Colon (tissue), 2 donors: ENCODE measurements around the gene CELF2.

Experiments used
- FAIRE-seq: peaks from 2 replicates; lab custom pipeline; 2012; peaks lifted over from hg19 to GRCh38; lab: Jason Lieb, UNC
- donor health status: control.
- donor health status: control.

Gene CELF2

DNA sequence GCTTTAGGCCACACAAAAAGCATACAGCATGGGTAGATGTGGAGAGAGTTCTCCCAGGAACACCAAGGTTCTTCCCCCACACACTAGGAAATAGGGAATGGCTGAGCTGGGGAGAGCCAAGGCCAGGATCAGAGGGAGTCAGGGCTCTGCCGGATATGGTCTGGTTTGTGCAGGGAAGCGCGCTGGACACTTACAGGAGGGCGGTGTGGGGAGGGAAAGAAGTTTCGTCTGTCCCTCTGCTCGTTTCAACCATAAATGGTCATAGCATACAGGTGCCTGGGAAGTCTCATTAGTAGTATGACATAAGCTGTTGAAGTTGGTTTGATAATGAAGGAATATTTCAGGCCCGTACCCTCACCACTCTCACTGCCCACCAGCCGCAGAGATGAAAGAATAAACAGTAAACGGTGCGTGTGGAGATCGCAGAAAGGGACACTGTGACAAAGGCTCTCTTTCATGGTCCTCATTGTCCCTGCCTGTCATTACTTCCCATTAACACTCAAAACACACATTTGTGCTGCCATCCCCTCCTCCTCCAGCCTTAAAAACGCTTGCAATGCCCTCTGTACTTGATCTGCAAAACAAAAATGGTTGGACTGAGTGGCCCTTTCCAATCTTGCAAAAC is 207.2 kb downstream of the CELF2 start:
- no peak for FAIRE-seq

- FAIRE-seq: no peak
Measured at GRCh38 chr10:11225935-11226334, 208.3 kb downstream of the CELF2 start.

GRCh38 chr10:11227103-11227502 is 209.4 kb downstream of the CELF2 start:
- FAIRE-seq: no peak

- no peak for FAIRE-seq
Measured at GRCh38 chr10:11229893-11230292, 212.2 kb downstream of the CELF2 start.

DNA sequence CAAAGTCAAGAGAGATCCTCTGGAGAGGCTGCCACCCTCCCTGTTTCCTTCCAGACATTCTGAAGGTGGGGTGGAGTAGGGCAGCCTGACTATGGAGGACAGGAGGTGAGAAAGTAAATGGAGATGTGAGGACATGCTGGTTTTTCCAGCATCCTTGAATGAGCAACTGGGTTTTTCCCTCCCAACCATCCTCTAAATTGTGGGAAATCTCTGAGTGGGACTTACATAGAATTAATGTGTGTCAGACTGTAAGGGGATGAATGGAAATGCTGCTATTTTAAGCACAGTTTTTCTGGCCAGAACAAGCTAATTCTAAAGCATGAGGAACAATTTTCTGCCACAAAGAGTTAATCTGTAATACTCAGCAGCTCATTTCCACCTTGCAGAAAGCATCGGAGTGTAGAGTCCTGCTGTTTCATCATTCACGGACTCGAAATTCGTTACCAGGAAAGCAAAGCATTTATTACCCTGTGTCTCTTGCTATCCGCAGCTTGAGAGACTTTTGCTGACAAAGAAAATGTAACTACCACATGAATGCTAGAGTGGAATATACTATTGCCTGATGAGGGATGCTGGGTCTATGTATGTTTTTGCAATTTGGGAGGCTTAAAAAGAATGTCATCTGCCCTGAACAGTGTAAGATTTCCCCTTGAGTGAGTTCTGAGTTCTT is 213.0 kb downstream of the CELF2 start:
- FAIRE-seq: no peak

DNA sequence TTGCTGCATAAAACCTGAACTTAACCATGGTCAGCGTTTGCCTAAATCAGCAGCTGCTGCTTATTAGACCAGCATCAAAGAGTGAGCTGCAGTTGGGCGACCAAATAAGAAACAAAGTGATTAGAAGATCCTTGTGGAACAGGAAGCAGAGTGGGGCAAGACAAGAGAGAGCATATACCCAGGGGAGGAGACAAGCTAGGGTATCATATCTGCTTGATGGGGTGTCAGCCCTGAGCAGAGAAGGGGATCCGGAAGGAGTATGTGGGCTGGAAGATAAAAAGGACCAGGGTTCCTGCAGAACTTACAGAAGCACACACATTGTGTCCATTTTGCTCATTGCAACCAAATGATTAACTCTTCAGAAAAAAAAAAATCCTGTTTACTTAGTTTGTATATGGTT is 213.6 kb downstream of the CELF2 start:
- FAIRE-seq: no peak

- FAIRE-seq: no peak
Measured at GRCh38 chr10:11232222-11232961, 214.7 kb downstream of the CELF2 start.

- FAIRE-seq: no peak
Measured at GRCh38 chr10:11234857-11235531, 217.3 kb downstream of the CELF2 start.

DNA sequence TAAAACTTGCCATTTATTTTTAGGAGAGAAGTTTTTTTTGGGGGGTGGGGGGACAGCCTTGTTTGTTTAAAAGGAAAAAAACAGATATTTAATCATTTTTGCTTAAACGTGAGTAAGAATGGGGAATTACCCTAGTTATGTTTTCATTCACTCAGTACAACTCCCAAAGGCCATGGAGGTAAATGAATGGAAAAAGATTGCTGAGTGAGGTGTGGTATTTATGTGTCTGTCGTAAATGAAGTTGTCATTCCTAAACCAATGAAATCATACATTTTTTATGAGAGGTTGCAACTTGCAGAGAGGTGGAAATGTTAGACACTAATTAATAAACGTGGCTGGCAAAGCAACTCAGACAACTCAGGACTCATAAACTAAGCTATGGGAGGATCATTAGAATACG is 218.1 kb downstream of the CELF2 start:
- FAIRE-seq: no peak

DNA sequence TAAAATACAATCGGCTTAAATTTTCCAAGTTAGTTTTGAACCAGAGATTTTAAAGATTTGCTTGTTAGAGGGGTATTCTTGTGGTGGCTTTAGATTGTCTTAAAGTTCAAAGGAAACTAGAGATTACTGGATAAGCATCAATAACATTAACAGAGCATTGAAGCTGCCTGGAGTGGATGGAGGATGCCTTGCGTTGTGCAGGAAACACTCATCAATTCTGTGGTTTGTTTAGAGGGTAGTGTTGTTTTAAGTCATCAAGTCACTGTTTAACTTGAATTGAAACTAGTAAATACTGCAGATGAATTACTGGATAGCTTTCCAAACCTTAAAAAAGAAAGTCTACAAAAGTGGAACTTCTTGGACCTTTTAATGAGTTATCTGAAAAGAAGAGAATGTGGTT is 218.6 kb downstream of the CELF2 start:
- no peak for FAIRE-seq

- no peak for FAIRE-seq
Measured at GRCh38 chr10:11237571-11237970, 219.9 kb downstream of the CELF2 start.

DNA sequence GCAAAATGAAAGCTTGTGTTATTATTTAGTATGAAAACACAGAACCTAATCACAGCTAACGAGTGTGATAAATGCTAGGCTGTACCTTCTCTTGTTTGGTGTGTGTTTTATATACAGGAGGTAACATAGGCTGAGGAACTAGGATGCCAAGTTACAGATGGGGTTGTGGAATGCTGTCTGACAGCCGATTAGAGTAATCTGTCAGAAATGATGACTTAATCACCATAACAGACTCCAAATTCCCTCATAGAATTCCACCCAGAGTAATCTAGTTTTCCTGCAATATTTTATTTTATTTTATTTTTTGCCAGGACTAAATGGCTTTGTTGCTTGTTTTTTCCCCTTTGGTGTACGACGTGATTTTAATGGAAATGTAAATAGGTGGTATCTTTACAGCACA is 221.2 kb downstream of the CELF2 start:
- FAIRE-seq: no peak

DNA sequence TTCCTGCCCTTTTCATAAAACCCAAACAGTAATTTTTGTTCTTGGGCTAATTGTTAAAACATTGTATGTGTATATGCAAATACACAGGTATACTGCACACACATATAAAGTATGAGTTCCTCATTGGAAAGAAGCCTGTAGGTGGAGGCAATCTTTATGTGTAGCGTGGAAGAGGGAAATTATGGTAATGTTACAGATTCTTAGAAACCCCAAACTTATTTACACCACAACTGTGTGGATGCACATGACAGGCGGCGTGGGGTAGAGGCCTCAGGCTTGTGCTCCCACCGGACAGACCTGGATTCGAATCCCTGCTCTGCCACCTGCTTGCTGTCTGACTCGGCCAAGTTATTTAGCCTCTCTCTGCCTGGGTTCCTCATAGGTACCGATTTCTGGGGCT is 223.0 kb downstream of the CELF2 start:
- no peak for FAIRE-seq

DNA sequence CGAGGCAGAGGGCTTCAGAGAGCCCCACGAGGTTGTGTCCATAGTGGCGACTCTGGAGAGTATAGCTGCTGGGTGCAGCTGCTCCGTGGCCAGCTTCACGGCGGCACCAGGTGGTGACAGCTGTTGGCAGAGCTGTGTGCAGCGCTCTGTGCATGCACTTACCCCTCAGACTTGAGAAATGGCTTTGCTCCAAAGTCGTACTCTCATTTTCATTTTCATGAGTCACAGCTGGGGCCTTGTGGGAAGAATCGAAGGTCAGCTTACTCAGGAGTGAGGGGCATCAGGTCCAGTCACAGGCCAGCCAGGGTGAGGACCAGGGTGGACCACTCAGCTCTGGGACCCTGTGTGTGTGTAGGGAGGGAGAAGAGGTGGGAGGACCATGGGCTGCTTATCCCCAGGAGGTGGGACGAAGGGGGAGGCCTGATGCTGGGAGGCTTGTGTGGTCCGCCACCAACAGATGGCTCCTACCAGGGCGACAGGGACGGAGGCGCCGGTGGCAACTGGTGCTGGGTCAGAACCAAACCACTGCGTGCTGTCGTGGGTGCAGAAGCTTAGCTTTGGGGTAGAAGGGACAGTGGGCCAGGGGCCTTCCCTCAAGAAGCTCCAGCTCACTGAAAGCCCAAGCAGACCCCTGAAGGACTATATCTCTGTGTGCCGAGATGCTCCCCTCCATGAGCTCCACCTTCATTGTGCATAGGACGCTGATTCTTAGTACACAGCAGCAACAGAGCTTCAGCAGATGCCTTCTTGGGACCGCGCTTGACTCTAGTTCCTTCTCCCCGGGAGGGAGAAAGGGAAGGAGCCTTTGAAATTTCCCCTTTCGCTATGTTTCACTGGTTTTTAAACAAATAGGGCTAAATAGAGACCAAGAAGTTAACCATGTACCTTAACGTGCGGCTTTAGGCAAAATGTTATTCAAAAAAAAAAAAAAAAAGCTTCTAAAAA is 225.0 kb downstream of the CELF2 start:
- FAIRE-seq: no peak

GRCh38 chr10:11243425-11244222 is 226.0 kb downstream of the CELF2 start:
- no peak for FAIRE-seq

GRCh38 chr10:11245095-11245479 is 227.4 kb downstream of the CELF2 start:
- FAIRE-seq: no peak

GRCh38 chr10:11245510-11245909 is 227.8 kb downstream of the CELF2 start:
- no peak for FAIRE-seq

DNA sequence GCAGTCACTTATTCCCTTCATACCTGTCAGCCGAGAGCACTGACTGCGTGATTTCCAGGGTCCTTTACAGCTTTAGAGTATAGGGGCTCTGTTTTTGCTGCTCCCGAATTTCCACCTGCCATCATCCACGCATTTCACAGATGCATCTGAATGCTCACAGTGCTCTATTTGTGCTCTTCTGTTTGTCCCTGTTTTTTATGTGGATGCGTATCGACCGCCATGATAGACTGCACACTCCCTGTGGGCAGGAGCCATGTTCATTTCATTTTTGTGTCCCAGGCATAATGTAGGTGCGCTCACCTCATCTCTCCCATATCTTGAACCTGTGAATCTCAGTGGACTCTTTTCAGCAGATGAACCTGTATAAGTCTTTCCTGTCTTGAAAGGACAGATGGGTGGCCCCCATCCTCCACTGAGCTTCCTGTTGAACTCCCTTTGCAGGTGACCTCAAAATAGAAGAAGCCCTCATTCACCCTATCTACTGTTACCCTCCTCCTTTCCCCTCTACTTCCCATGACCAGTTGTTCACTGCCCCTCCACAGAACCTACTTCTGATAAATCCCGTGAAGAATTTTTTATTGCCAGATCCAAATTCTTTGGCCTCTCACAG is 228.4 kb downstream of the CELF2 start:
- no peak for FAIRE-seq

DNA sequence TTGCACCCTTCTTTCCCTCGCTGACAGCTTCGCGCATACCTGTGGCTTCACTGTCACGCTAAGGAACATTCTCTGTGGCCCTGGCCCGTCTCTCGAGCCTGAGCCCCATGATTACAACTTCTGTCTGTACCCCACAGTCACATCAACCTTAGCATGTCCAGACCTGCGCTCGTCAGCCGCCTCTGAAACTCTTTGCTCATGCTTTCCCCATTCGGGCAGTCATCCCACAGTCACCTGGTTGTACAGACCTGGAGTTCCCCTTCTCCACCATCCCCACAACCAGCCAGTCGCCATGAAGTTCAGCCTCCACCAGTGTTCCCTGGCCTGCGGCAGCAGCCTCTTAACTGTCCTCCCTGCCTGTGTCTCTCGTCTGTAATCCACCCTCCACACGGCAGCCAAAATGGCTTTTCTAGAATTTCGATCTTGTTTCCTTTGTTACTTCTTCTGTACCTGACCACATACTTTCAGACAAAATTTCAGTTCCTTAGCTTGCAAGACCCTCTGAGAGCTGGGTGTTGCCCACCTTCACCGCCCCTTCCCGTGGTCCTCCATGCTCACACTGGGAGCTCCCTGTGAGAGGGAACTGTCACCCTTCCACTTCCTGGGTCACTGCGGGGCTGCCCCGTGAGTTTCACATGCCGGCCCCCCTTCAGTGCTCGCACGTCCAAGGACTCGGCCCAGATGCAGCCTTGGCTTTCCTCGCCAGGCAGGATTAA is 229.2 kb downstream of the CELF2 start:
- FAIRE-seq: no peak
